ENCODE data around the gene CAPN3. TPM values are rescaled to one million over a fixed set of nuclear protein-coding genes. Genes with fewer than 3 reads are reported as not detected.
"Not testable (repeated sequence)": the region's sequence is repeated elsewhere in the genome, so short reads cannot be mapped to it uniquely, and the experiment has no call there.

CAPN3 gene
- total RNA-seq, 4 donors from 2014 or later, result 0.79 to 16.2 (median 3.9) TPM

GRCh38 chr15:42332331-42332730 is 27.0 kb upstream of the CAPN3 start:
- no peak for TF ChIP-seq POLR2A (IDR thresholded peaks at IDR 0.05)
- no peak for TF ChIP-seq POLR2AphosphoS5 (IDR thresholded peaks at IDR 0.05)
- TF ChIP-seq, protein P1, sequence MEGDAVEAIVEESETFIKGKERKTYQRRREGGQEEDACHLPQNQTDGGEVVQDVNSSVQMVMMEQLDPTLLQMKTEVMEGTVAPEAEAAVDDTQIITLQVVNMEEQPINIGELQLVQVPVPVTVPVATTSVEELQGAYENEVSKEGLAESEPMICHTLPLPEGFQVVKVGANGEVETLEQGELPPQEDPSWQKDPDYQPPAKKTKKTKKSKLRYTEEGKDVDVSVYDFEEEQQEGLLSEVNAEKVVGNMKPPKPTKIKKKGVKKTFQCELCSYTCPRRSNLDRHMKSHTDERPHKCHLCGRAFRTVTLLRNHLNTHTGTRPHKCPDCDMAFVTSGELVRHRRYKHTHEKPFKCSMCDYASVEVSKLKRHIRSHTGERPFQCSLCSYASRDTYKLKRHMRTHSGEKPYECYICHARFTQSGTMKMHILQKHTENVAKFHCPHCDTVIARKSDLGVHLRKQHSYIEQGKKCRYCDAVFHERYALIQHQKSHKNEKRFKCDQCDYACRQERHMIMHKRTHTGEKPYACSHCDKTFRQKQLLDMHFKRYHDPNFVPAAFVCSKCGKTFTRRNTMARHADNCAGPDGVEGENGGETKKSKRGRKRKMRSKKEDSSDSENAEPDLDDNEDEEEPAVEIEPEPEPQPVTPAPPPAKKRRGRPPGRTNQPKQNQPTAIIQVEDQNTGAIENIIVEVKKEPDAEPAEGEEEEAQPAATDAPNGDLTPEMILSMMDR (IDR thresholded peaks at IDR 0.05), result no peak
- TF ChIP-seq EP300 (IDR thresholded peaks at IDR 0.05), result no peak
- peaks cover 0 to 38% of the 10 kb centered on the region in 2 donors for H3K36me3 ChIP-seq
- H3K4me1 ChIP-seq, result peaks cover 0 to 8% (median 0%) of the 10 kb centered on the region in 3 donors
- peaks cover 0 to 10% (median 0%) of the 10 kb centered on the region in 3 donors for H3K9me3 ChIP-seq
- ATAC-seq, result no peak
- H3K27ac ChIP-seq, result no peak overlapping the region
- WGBS, 2 donors (ENCODE audit: low coverage in 1 of 2), result 89 to 98% methylated on average over 4 of the region's 4 CpGs
- H3K4me3 ChIP-seq, result no peak overlapping the region
- H3K27me3 ChIP-seq, result no peaks in the 10 kb centered on the region

GRCh38 chr15:42335074-42335473 is 24.2 kb upstream of the CAPN3 start:
- TF ChIP-seq POLR2A (IDR thresholded peaks at IDR 0.05) (no peak), EP300 (IDR thresholded peaks at IDR 0.05) (no peak), POLR2AphosphoS5 (IDR thresholded peaks at IDR 0.05) (no peak)
- Histone ChIP-seq H3K9me3 (peaks cover 0 to 10% (median 0%) of the 10 kb centered on the region in 3 donors), H3K4me1 (peaks cover 0 to 8% (median 0%) of the 10 kb centered on the region in 3 donors), H3K27me3 (no peaks in the 10 kb centered on the region), H3K27ac (no peak overlapping the region), H3K36me3 (peaks cover 0 to 33% of the 10 kb centered on the region in 2 donors), H3K4me3 (no peak overlapping the region)
- 77 to 90% methylated on average over 2 of the region's 2 CpGs for WGBS, 2 donors (ENCODE audit: low coverage in 1 of 2)
- no peak for ATAC-seq

DNA sequence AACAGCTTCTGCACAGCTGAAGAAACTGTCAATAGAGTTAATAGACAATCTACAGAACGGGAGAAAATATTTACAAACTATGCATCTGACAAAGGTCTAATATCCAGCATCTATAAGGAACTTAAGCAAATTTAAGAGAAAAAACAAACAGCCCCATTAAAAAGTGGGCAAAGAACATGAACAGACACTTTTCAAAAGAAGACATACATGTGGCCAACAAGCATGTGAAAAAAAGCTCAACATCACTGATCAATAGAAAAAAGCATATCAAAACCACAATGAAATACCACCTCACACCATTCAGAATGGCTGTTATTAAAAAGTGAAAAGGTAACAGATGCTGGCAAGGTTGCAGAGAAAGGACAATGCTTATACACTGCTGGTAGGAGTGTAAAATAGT is 22.7 kb upstream of the CAPN3 start:
- not testable (repeated sequence) for H3K4me3 ChIP-seq, ATAC-seq, H3K4me1 ChIP-seq, H3K9me3 ChIP-seq, H3K27ac ChIP-seq, H3K27me3 ChIP-seq
- 87 to 100% methylated on average over 1 of the region's 1 CpG for WGBS, 2 donors (ENCODE audit: low coverage in 1 of 2)
- peaks cover 0 to 24% of the 10 kb centered on the region in 2 donors for H3K36me3 ChIP-seq

- H3K27ac ChIP-seq, H3K9me3 ChIP-seq, H3K4me3 ChIP-seq, H3K4me1 ChIP-seq, ATAC-seq, H3K27me3 ChIP-seq: not testable (repeated sequence)
- 94 to 100% methylated on average over 3 of the region's 3 CpGs for WGBS, 2 donors (ENCODE audit: low coverage in 1 of 2)
- peaks cover 0 to 26% of the 10 kb centered on the region in 2 donors for H3K36me3 ChIP-seq
Observed at GRCh38 chr15:42337104-42337503, 22.2 kb upstream of the CAPN3 start.

DNA sequence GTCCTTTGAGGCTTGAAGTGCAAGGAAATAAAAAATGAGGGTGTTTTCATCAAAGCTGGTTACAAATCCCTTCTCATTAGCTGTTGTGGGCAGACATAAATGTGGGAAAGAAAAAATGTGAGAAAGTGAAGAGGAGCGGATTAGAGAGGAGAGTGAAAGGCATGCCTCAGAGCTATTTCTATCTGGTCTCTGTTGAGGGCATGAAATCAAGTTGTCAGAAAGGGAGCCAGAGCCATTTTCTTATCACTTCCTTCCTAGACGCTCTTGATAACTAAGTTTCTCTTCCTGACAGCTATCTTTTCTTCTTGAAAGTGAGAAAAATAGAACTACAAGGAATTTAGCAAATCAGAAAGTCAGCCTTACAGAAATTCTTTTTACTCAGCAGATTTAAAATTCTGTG is 20.8 kb upstream of the CAPN3 start:
- TF ChIP-seq EP300 (IDR thresholded peaks at IDR 0.05), result no peak
- TF ChIP-seq, protein P1 (IDR thresholded peaks at IDR 0.05), result no peak
- no peak for TF ChIP-seq POLR2AphosphoS5 (IDR thresholded peaks at IDR 0.05)
- no peak for TF ChIP-seq POLR2A (IDR thresholded peaks at IDR 0.05)
- Histone ChIP-seq H3K4me1 (no peaks in the 10 kb centered on the region), H3K4me3 (no peak overlapping the region), H3K9me3 (peaks cover 0 to 10% (median 0%) of the 10 kb centered on the region in 3 donors), H3K36me3 (peaks cover 0 to 40% of the 10 kb centered on the region in 2 donors), H3K27me3 (no peaks in the 10 kb centered on the region), H3K27ac (no peak overlapping the region)
- WGBS, 2 donors (ENCODE audit: low coverage in 1 of 2), result 51 to 88% methylated on average over 2 of the region's 2 CpGs
- no peak for ATAC-seq

DNA sequence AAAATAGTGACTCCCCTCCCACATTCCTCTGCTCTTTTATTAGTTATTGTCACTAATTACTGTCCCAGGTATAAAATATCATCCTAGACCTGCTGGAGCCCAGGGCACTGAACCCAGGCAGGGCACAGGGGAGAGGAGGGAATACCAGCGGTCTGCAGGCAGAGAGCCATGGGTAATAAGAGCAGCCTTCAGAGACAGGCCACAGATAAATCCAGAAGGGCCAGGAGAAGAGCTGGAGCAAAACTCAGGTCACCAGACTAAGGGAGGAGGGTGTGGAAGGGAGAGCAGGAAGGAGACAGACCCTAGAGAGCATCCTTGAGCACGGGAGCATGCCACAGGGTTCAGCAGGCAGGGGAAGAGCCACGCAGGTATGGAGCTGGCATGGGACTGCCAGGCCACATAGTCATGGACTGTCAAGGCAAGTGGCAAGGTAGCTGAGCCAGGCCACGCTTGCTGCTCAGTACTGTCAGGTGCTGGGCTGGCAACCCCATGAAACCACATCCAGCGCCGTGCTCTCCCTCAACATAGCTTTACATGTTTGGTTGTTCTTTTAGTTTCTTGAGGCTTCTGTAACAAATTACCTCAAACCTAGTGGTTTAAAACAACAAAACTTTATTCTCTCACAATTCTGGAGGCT is 15.6 kb upstream of the CAPN3 start:
- TF ChIP-seq, protein P1 (IDR thresholded peaks at IDR 0.05), result no peak
- no peak for TF ChIP-seq POLR2AphosphoS5 (IDR thresholded peaks at IDR 0.05)
- TF ChIP-seq EP300 (IDR thresholded peaks at IDR 0.05), result no peak
- no peak for TF ChIP-seq POLR2A (IDR thresholded peaks at IDR 0.05)
- H3K4me1 ChIP-seq, result no peaks in the 10 kb centered on the region
- WGBS, 2 donors (ENCODE audit: low coverage in 1 of 2), result 90 to 91% methylated on average over 2 to 6 of the region's 6 CpGs
- H3K9me3 ChIP-seq, result no peaks in the 10 kb centered on the region
- no peak overlapping the region for H3K4me3 ChIP-seq
- ATAC-seq, result no peak
- H3K36me3 ChIP-seq, result peaks cover 0 to 77% of the 10 kb centered on the region in 2 donors
- H3K27me3 ChIP-seq, result no peaks in the 10 kb centered on the region
- H3K27ac ChIP-seq, result peak overlapping the region in 1 of 4 donors; percentile 11
